Body of pancreas (tissue), 4 donors: Measurements from ENCODE around the gene ABHD13. TPM values are rescaled to one million over a fixed set of nuclear protein-coding genes. Genes with fewer than 3 reads are reported as not detected.

Source experiments
- ATAC-seq: fragments of 150-250 bp; one replicate; pipeline ENCODE4 v1.9.1; 2016
- DNase-seq, 4 donors: peaks; one replicate each; pipeline ENCODE4 v3.0.0-alpha.2; 2019
- H3K27ac ChIP-seq, 4 donors: fragments of 200-600 bp; sonication (generic); 1 replicate in 3 of 4; 2 replicates in 1 of 4; pipeline versions ENCODE4 v1.5.1 to v1.6.1; 2016 to 2019; ENCODE audit warnings: mild to moderate bottlenecking in 1 of 4, mixed read lengths in 1 of 4, moderate library complexity in 1 of 4
- H3K27me3 ChIP-seq, 2 donors: fragments of 200-600 bp; sonication (generic); one replicate each; pipeline ENCODE4 v1.6.0; 2016; ENCODE audit warnings: mild to moderate bottlenecking in 1 of 2
- H3K36me3 ChIP-seq, 2 donors: fragments of 200-600 bp; sonication (generic); replicated peaks in 1 of 2; 2 replicates each; pipeline ENCODE4 v1.5.1; 2016; ENCODE audit warnings: low read depth in 2 of 2; ENCODE audit not compliant: insufficient read depth in 1 of 2
- H3K4me1 ChIP-seq: fragments of 200-600 bp; sonication (generic); one replicate; pipeline ENCODE4 v1.6.0; 2016
- H3K4me3 ChIP-seq, 2 donors: fragments of 200-600 bp; sonication (generic); 1 replicate in 1 of 2; 2 replicates in 1 of 2; pipeline ENCODE4 v1.5.1; 2016 to 2019
- H3K9me3 ChIP-seq, 3 donors: fragments of 200-600 bp; sonication (generic); 1 replicate in 2 of 3; 2 replicates in 1 of 3; pipeline ENCODE4 v1.5.1; 2016
- POLR2A ChIP-seq, 3 donors: fragments of 450-650 bp; IDR thresholded peaks; one replicate each; pipeline ENCODE4 v1.6.1; 2016; ENCODE audit warnings: antibody characterized with exemption in 3 of 3, mild to moderate bottlenecking in 2 of 3
- WGBS, 2 donors: methylation state at CpG; one replicate each; pipeline ENCODE4 v1.1.5; 2017; 5-methylcytosine and 5-hydroxymethylcytosine counted together
- intact Hi-C: fragments of 100-400 bp; cut with DNase I; formaldehyde crosslinking; loops from one replicate; pipeline ENCODE4 v1.15.1; 2023
- total RNA-seq, 2 donors: library from RNA; depleted of rRNA; stranded (reverse); fragments of >200 nt; gene quantifications; one replicate each; pipeline ENCODE4 v1.1.0, GENCODE V29; 2016
- TF ChIP-seq, protein P1 (sequence below), 7 experiments: fragments of 450-650 bp in 4 of 7; fragments of 200-600 bp in 3 of 7; sonication (generic) in 3 of 7; IDR thresholded peaks; one replicate each; pipeline ENCODE4 v1.5.1; 2016 to 2019; ENCODE audit warnings: antibody characterized with exemption in 7 of 7

ABHD13 gene
- total RNA-seq, 2 donors from 2014 or later, result 5.6 to 10.9 TPM

DNA sequence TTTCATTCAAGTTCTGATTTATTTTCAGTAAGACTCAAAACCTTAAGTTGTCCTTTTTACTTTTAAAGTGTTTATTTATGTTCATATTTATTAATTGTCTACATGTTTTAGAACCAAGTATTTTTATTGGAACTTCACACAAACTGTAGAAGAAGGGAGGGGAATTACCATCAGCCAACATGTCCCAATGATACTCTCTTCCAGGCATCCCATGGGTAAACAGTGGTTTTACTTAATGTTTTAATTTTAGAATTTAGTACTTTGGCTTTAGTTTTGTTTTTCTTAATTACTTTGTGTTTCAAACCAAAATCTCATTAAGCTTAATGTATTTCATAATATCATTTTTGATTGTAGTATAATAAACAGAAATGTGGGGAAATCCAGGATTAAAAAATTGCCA, 56.5 kb downstream of the ABHD13 start:
- Histone ChIP-seq H3K27ac (no peak overlapping the region), H3K27me3 (no peaks in the 10 kb centered on the region), H3K4me1 (peaks cover 8% of the 10 kb centered on the region), H3K9me3 (no peaks in the 10 kb centered on the region), H3K36me3 (no peaks in the 10 kb centered on the region), H3K4me3 (no peak overlapping the region)
- TF ChIP-seq, protein P1, sequence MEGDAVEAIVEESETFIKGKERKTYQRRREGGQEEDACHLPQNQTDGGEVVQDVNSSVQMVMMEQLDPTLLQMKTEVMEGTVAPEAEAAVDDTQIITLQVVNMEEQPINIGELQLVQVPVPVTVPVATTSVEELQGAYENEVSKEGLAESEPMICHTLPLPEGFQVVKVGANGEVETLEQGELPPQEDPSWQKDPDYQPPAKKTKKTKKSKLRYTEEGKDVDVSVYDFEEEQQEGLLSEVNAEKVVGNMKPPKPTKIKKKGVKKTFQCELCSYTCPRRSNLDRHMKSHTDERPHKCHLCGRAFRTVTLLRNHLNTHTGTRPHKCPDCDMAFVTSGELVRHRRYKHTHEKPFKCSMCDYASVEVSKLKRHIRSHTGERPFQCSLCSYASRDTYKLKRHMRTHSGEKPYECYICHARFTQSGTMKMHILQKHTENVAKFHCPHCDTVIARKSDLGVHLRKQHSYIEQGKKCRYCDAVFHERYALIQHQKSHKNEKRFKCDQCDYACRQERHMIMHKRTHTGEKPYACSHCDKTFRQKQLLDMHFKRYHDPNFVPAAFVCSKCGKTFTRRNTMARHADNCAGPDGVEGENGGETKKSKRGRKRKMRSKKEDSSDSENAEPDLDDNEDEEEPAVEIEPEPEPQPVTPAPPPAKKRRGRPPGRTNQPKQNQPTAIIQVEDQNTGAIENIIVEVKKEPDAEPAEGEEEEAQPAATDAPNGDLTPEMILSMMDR (IDR thresholded peaks at IDR 0.05), result no peak
- intact Hi-C loops, result no loop called here
- DNase-seq (no peak), ATAC-seq (no peak)

DNA sequence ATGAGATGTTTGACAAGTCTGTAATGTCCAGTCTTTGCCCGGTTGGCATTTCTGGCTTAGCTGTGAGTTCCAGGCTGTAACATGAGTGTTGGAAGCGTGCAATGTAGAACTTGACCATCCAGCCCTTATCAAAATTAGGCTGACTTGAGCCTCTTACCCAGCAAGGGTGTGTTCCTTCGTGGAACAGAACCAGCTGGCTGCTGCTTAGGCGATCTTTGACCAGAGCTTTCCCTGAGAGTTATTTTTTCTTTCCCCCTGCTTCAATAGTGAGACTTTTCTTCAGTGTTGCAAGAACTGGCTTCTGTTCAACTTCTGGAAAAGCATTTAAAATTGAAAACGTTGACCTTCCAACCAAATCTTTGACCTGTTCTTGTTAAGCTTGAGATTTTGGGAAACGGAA, 57.9 kb downstream of the ABHD13 start:
- intact Hi-C loops, result no loop called here
- ATAC-seq (no peak), DNase-seq (peak in 2 of 4 donors; percentile 25 to 27)
- TF ChIP-seq POLR2A (IDR thresholded peaks at IDR 0.05), result no peak
- TF ChIP-seq, protein P1 (IDR thresholded peaks at IDR 0.05), result no peak
- no peaks in the 10 kb centered on the region for H3K27me3 ChIP-seq
- no peaks in the 10 kb centered on the region for H3K4me1 ChIP-seq
- no peak overlapping the region for H3K27ac ChIP-seq
- no peak overlapping the region for H3K4me3 ChIP-seq
- H3K36me3 ChIP-seq, result no peaks in the 10 kb centered on the region
- WGBS, 2 donors, result 36 to 50% methylated on average over 6 of the region's 6 CpGs
- H3K9me3 ChIP-seq, result no peaks in the 10 kb centered on the region

DNA sequence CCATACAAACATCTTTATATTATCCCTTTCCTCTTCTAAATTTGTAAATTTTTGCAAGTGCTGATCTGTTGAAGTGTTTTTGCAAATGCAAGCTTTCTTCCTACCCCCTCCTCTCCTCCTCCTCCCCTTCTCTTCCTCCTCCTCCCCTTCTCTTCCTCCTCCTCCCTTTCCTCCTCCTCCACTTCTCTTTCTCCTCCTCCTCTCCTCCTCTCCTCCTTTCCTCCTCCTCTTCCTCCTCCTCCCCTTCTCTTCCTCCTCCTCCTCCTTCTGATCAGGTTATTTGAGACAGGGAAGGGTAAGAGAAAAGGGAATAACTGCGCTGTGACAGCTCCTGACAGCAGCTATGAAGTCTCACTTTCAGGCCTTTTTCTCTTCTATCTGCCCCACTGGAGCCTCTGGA, 60.3 kb downstream of the ABHD13 start:
- intact Hi-C loops, result no loop called here
- H3K9me3 ChIP-seq, result no peaks in the 10 kb centered on the region
- no peaks in the 10 kb centered on the region for H3K36me3 ChIP-seq
- no peaks in the 10 kb centered on the region for H3K27me3 ChIP-seq
- WGBS, 2 donors, result 93 to 97% methylated on average over 1 of the region's 1 CpG
- H3K27ac ChIP-seq, result no peak overlapping the region
- DNase-seq, result no peak
- H3K4me3 ChIP-seq, result no peak overlapping the region
- no peaks in the 10 kb centered on the region for H3K4me1 ChIP-seq
- ATAC-seq, result no peak
- TF ChIP-seq, protein P1 (IDR thresholded peaks at IDR 0.05), result no peak
- no peak for TF ChIP-seq POLR2A (IDR thresholded peaks at IDR 0.05)

DNA sequence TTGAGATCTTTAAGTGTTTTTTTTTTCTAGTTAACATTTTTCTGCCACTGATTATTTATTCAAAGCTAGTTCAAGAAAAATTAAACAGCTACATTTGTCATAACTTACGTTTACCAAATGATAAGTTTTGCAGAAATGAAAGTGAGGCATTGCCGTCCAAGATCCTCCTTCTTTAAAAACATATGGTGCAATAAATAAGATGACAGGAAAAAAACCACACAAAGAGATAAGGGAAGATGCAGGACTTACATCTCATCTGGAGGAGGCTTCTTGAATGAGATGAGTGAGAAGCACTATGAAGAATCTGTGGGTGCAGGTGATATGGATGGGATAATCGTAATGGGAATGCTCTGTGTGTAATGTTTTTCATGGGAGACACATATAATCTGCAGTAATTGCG, 63.7 kb downstream of the ABHD13 start:
- DNase-seq (no peak), ATAC-seq (no peak)
- H3K9me3 ChIP-seq, result no peaks in the 10 kb centered on the region
- no peak overlapping the region for H3K27ac ChIP-seq
- H3K27me3 ChIP-seq, result no peaks in the 10 kb centered on the region
- WGBS, 2 donors, result 66 to 69% methylated on average over 4 of the region's 4 CpGs
- TF ChIP-seq, protein P1 (IDR thresholded peaks at IDR 0.05), result no peak
- TF ChIP-seq POLR2A (IDR thresholded peaks at IDR 0.05), result no peak
- intact Hi-C loops, result no loop called here
- no peaks in the 10 kb centered on the region for H3K4me1 ChIP-seq
- H3K4me3 ChIP-seq, result no peak overlapping the region
- H3K36me3 ChIP-seq, result no peaks in the 10 kb centered on the region

DNA sequence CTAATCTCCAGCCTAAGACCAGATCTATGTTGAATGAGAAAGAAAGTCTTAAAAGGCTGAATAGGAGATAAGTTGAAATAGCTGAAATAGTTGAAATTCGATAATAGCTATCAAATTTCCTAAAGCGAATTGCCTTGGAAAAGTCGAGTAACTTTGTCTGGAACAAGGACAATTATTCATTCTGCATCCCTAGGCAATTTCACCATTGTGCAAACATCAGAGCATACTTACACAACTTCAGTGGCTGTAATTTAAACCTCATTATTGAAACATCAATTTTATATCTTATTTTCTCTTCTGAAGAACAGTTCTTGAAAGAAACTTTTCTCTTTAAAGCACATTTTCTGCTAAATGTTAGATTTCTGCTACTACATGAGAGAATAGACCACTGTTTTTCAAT, 64.9 kb downstream of the ABHD13 start:
- WGBS, 2 donors, result 38 to 43% methylated on average over 3 of the region's 3 CpGs

More for the DNA sequence above, 64.9 kb downstream of the ABHD13 start:
- intact Hi-C loops, result no loop called here
- H3K36me3 ChIP-seq, result no peaks in the 10 kb centered on the region
- DNase-seq (no peak), ATAC-seq (no peak)
- H3K4me3 ChIP-seq, result no peak overlapping the region
- H3K4me1 ChIP-seq, result no peaks in the 10 kb centered on the region
- H3K27ac ChIP-seq, result no peak overlapping the region
- no peaks in the 10 kb centered on the region for H3K9me3 ChIP-seq
- no peaks in the 10 kb centered on the region for H3K27me3 ChIP-seq
- no peak for TF ChIP-seq POLR2A (IDR thresholded peaks at IDR 0.05)
- TF ChIP-seq, protein P1 (IDR thresholded peaks at IDR 0.05), result no peak

Other genes starting within 250 kb of the ABHD13 start
- 1 to 10 TPM; 5.9 to 7.5 TPM for gene LIG4, start 2.9 kb upstream of the ABHD13 start, total RNA-seq
- gene TNFSF13B, start 51.3 kb downstream of the ABHD13 start, total RNA-seq, result 10 to 100 TPM in 1 of 2 donors, under 1 TPM in 1; 0.52 to 10.2 TPM